GM12878 (cell line): ENCODE data around the gene CNOT3. TPM values are rescaled to one million over a fixed set of nuclear protein-coding genes. Genes with fewer than 3 reads are reported as not detected.

ENCODE experiments used
- CBFB ChIP-seq: IDR thresholded peaks from 2 replicates; pipeline ENCODE4 v1.6.1; 2016; ENCODE audit warnings: antibody characterized with exemption, low read depth
- HCFC1 ChIP-seq: fragments of 150-350 bp; IDR thresholded peaks from 2 replicates; pipeline ENCODE4 v1.6.1; 2014; ENCODE audit warnings: low read length
- IKZF1 ChIP-seq: fragments of 450-650 bp; conservative IDR thresholded peaks from 2 replicates; pipeline ENCODE4 v1.6.1; 2017; ENCODE audit warnings: antibody characterized with exemption, mild to moderate bottlenecking
- MTA2 ChIP-seq: fragments of 450-650 bp; IDR thresholded peaks from 2 replicates; pipeline ENCODE4 v1.6.1; 2016; ENCODE audit warnings: low read depth, mild to moderate bottlenecking, moderate library complexity
- MXI1 ChIP-seq: fragments of 150-350 bp; IDR thresholded peaks from 2 replicates; pipeline ENCODE4 v1.6.1; 2011; ENCODE audit warnings: low read depth, mild to moderate bottlenecking, inconsistent platforms, low read length, improper control_type of control experiment
- POLR2AphosphoS2 ChIP-seq: IDR thresholded peaks from 2 replicates; pipeline ENCODE4 v1.6.1; 2011; ENCODE audit warnings: low read depth, mild to moderate bottlenecking, low read length, improper control_type of control experiment, moderate library complexity
- POLR2AphosphoS5 ChIP-seq: IDR thresholded peaks from 2 replicates; pipeline ENCODE4 v1.6.1; 2011; ENCODE audit warnings: mild to moderate bottlenecking, low read length, inconsistent platforms
- RB1 ChIP-seq: fragments of 450-650 bp; formaldehyde crosslinking; IDR thresholded peaks from 2 replicates; pipeline ENCODE4 v1.6.1; 2017; ENCODE audit warnings: mild to moderate bottlenecking, borderline replicate concordance
- SIN3A ChIP-seq: IDR thresholded peaks from 2 replicates; pipeline ENCODE4 v1.6.1; 2012; ENCODE audit warnings: low read depth, low read length, improper control_type of control experiment
- SIX5 ChIP-seq: IDR thresholded peaks from 2 replicates; pipeline ENCODE4 v1.6.1; 2011; ENCODE audit warnings: mild to moderate bottlenecking, low read depth, low read length, moderate library complexity; ENCODE audit not compliant: severe bottlenecking
- SUPT20H ChIP-seq: IDR thresholded peaks from 2 replicates; pipeline ENCODE4 v1.6.1; 2011; ENCODE audit warnings: low read depth, mild to moderate bottlenecking, low read length, moderate library complexity, borderline replicate concordance; ENCODE audit not compliant: control insufficient read depth
- TBL1XR1 ChIP-seq: IDR thresholded peaks from 2 replicates; pipeline ENCODE4 v1.6.1; 2012; ENCODE audit warnings: low read depth, low read length, improper control_type of control experiment
- polyA plus RNA-seq, 11 experiments: library from polyadenylated mRNA; depleted of rRNA in 4 of 11; unstranded in 6 of 11; stranded (reverse) in 5 of 11; fragments of >200 nt; fragmentation: Nextera tagmentation in 4 of 11; fragmentation: Illumina TruSeq in 1 of 11; extraction: Ambion mirVana in 4 of 11; extraction: Trizol in 1 of 11; gene quantifications; 1 replicate in 1 of 11; 2 replicates in 10 of 11; pipeline versions ENCODE4 v1.2.1 to v1.2.3, GENCODE V29; 2011 to 2016; ENCODE audit warnings: inconsistent platforms in 2 of 11, missing spikeins in 2 of 11, low read depth in 1 of 11
- total RNA-seq, 4 experiments: library from RNA; depleted of rRNA in 3 of 4; stranded (reverse); fragments of >200 nt in 3 of 4; fragmentation: Illumina TruSeq in 1 of 4; extraction: Trizol in 1 of 4; gene quantifications; 2 replicates each; pipeline versions ENCODE4 v1.2.1 to v1.2.3, GENCODE V29; 2013 to 2021
- TF ChIP-seq, protein P1 (sequence below): fragments of 450-650 bp; IDR thresholded peaks from 2 replicates; pipeline ENCODE4 v1.6.1; 2017; ENCODE audit warnings: antibody characterized with exemption, mild to moderate bottlenecking, moderate library complexity
- TF ChIP-seq, protein P2 (sequence below): IDR thresholded peaks from 2 replicates; pipeline ENCODE4 v1.6.1; 2012; ENCODE audit warnings: low read depth, low read length, improper control_type of control experiment
- TF ChIP-seq, protein P3 (sequence below): IDR thresholded peaks from 2 replicates; pipeline ENCODE4 v1.6.1; 2012; ENCODE audit warnings: improper control_type of control experiment, low read depth, low read length; ENCODE audit not compliant: insufficient replicate concordance
- TF ChIP-seq, protein P4 (sequence below): fragments of 450-650 bp; IDR thresholded peaks from 2 replicates; pipeline ENCODE4 v1.6.1; 2017; ENCODE audit warnings: borderline replicate concordance
- TF ChIP-seq, protein P5 (sequence below): fragments of 150-350 bp; IDR thresholded peaks from 2 replicates; pipeline ENCODE4 v1.6.1; 2014; ENCODE audit warnings: mild to moderate bottlenecking, low read depth, low read length

Gene CNOT3
- total and polyA plus RNA-seq, 10 of the 15 experiments (the other 5 are each of a cell fraction or from before 2014, with no cell fraction given), result 0.14 to 45.1 (median 14.0) TPM

DNA sequence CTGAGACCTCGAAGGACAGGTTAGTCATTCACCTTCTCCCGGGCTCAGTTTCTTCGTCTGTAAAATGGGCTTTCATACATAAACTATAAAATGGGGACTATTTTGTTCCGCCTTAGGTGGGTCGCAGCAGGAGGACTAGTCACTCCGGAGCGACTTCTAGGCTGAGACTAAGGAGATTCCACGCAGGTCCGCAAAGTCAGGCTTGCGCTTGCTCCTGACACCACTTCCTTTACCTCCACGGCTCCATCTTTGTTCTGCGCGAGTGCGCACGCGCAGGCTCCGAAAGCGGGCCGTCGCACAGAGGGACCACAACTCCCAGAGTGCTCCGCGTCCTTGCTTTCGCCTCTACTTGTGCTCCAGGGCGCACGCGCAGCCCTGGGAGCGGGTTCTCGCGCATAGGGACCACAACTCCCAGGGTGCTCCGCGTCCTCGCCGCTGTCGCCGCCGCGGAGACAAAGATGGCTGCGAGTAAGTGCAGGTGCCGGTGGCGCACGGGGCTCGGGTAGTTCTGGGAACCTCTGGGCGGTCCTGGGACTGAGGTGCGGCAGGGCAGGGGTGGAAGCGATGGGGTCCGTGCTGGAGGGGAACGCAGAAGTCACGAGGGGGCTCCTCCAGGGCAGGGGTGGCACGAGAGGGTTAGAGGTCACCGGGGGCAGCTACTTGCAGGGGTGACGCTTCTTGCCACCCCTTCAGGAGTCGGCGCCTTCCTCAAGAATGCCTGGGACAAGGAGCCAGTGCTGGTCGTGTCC lies 35.0 kb upstream of the CNOT3 start, which contains the start of gene NDUFA3 (continued):
- TF ChIP-seq MTA2 (no peak), MXI1 (peak; percentile 76), TBL1XR1 (no peak; the same call in 1 of the 2 replicates), SUPT20H (no peak), POLR2AphosphoS5 (peak; percentile 96), SIX5 (peak; percentile 91), RB1 (peak; percentile 33; the same call in 1 of the 2 replicates), HCFC1 (peak; percentile 98), CBFB (peak; percentile 72), POLR2AphosphoS2 (peak; percentile 52; the same call in 1 of the 2 replicates), IKZF1 (peak; percentile 100), SIN3A (peak; percentile 68; the same call in 1 of the 2 replicates)
- TF ChIP-seq, protein P1, sequence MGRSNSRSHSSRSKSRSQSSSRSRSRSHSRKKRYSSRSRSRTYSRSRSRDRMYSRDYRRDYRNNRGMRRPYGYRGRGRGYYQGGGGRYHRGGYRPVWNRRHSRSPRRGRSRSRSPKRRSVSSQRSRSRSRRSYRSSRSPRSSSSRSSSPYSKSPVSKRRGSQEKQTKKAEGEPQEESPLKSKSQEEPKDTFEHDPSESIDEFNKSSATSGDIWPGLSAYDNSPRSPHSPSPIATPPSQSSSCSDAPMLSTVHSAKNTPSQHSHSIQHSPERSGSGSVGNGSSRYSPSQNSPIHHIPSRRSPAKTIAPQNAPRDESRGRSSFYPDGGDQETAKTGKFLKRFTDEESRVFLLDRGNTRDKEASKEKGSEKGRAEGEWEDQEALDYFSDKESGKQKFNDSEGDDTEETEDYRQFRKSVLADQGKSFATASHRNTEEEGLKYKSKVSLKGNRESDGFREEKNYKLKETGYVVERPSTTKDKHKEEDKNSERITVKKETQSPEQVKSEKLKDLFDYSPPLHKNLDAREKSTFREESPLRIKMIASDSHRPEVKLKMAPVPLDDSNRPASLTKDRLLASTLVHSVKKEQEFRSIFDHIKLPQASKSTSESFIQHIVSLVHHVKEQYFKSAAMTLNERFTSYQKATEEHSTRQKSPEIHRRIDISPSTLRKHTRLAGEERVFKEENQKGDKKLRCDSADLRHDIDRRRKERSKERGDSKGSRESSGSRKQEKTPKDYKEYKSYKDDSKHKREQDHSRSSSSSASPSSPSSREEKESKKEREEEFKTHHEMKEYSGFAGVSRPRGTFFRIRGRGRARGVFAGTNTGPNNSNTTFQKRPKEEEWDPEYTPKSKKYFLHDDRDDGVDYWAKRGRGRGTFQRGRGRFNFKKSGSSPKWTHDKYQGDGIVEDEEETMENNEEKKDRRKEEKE, result no peak
- TF ChIP-seq, protein P2, sequence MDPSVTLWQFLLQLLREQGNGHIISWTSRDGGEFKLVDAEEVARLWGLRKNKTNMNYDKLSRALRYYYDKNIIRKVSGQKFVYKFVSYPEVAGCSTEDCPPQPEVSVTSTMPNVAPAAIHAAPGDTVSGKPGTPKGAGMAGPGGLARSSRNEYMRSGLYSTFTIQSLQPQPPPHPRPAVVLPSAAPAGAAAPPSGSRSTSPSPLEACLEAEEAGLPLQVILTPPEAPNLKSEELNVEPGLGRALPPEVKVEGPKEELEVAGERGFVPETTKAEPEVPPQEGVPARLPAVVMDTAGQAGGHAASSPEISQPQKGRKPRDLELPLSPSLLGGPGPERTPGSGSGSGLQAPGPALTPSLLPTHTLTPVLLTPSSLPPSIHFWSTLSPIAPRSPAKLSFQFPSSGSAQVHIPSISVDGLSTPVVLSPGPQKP, result peak; percentile 48; the same call in 1 of the 2 replicates
- TF ChIP-seq, protein P3, sequence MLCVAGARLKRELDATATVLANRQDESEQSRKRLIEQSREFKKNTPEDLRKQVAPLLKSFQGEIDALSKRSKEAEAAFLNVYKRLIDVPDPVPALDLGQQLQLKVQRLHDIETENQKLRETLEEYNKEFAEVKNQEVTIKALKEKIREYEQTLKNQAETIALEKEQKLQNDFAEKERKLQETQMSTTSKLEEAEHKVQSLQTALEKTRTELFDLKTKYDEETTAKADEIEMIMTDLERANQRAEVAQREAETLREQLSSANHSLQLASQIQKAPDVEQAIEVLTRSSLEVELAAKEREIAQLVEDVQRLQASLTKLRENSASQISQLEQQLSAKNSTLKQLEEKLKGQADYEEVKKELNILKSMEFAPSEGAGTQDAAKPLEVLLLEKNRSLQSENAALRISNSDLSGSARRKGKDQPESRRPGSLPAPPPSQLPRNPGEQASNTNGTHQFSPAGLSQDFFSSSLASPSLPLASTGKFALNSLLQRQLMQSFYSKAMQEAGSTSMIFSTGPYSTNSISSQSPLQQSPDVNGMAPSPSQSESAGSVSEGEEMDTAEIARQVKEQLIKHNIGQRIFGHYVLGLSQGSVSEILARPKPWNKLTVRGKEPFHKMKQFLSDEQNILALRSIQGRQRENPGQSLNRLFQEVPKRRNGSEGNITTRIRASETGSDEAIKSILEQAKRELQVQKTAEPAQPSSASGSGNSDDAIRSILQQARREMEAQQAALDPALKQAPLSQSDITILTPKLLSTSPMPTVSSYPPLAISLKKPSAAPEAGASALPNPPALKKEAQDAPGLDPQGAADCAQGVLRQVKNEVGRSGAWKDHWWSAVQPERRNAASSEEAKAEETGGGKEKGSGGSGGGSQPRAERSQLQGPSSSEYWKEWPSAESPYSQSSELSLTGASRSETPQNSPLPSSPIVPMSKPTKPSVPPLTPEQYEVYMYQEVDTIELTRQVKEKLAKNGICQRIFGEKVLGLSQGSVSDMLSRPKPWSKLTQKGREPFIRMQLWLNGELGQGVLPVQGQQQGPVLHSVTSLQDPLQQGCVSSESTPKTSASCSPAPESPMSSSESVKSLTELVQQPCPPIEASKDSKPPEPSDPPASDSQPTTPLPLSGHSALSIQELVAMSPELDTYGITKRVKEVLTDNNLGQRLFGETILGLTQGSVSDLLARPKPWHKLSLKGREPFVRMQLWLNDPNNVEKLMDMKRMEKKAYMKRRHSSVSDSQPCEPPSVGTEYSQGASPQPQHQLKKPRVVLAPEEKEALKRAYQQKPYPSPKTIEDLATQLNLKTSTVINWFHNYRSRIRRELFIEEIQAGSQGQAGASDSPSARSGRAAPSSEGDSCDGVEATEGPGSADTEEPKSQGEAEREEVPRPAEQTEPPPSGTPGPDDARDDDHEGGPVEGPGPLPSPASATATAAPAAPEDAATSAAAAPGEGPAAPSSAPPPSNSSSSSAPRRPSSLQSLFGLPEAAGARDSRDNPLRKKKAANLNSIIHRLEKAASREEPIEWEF, result no peak
- TF ChIP-seq, protein P4, sequence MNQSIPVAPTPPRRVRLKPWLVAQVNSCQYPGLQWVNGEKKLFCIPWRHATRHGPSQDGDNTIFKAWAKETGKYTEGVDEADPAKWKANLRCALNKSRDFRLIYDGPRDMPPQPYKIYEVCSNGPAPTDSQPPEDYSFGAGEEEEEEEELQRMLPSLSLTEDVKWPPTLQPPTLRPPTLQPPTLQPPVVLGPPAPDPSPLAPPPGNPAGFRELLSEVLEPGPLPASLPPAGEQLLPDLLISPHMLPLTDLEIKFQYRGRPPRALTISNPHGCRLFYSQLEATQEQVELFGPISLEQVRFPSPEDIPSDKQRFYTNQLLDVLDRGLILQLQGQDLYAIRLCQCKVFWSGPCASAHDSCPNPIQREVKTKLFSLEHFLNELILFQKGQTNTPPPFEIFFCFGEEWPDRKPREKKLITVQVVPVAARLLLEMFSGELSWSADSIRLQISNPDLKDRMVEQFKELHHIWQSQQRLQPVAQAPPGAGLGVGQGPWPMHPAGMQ, result no peak
- TF ChIP-seq, protein P5, sequence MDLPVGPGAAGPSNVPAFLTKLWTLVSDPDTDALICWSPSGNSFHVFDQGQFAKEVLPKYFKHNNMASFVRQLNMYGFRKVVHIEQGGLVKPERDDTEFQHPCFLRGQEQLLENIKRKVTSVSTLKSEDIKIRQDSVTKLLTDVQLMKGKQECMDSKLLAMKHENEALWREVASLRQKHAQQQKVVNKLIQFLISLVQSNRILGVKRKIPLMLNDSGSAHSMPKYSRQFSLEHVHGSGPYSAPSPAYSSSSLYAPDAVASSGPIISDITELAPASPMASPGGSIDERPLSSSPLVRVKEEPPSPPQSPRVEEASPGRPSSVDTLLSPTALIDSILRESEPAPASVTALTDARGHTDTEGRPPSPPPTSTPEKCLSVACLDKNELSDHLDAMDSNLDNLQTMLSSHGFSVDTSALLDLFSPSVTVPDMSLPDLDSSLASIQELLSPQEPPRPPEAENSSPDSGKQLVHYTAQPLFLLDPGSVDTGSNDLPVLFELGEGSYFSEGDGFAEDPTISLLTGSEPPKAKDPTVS, result no peak
